Measurements from ENCODE around the gene CDCA3. TPM values are rescaled to one million over a fixed set of nuclear protein-coding genes. Genes with fewer than 3 reads are reported as not detected.

The CDCA3 gene
- total and polyA plus RNA-seq, 2 of the 4 experiments (the other 2 are of a cell fraction) = 23.5 to 61.0 TPM

DNA sequence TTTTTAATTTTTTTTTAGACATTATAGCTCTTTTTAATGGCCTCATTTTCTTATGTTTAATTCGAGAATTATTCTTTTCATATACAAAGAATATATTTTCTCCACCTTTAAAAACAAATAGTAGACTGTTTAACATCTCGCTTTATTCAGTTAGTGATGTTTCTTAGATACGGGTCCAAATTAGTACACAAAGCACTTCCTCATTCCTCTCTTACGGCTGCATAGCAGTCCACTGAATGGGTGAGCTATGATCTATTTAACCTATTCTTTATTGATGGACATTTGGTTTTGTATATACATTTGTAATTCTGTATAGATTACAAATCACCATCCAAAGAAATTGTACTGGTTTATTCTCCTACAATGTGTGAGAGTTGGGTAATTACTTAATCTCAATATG is 37.7 kb downstream of the CDCA3 start:
- Histone ChIP-seq H3K14ac (replicated peaks; ENCODE audit: low read depth, low read length) (no peak overlapping the region), H3K4me2 (ENCODE audit: low read depth, low read length) (no peak overlapping the region), H3K79me1 (ENCODE audit: low read depth in 1 of 2, low read length in 2 of 2) (no peaks in the 10 kb centered on the region), H3K23ac (ENCODE audit: low read depth, low read length) (no peak overlapping the region), H2BK5ac (ENCODE audit: low read depth, low read length, poor library complexity, severe bottlenecking) (no peak overlapping the region), H2BK15ac (ENCODE audit: low read depth, low read length) (no peak overlapping the region), H2AFZ (replicated peaks; ENCODE audit: low read length, poor library complexity) (no peak overlapping the region), H3K27me3 (ENCODE audit: control insufficient read depth, insufficient read depth, low read length) (0 out of 2 replicates have a peak, but pooled peaks cover 2% of the 10 kb centered on the region), H3K18ac (ENCODE audit: low read depth, low read length) (no peak overlapping the region), H2AK9ac (replicated peaks; ENCODE audit: low read depth, low read length, poor library complexity) (no peak overlapping the region), H3K36me3 (ENCODE audit: control insufficient read depth, insufficient read depth, low read length) (peaks cover 3% of the 10 kb centered on the region), H4K8ac (ENCODE audit: low read depth in 2 of 2, low read length in 2 of 2) (no peak overlapping the region), H3K4me1 (ENCODE audit: control insufficient read depth, insufficient read depth, low read length) (no peaks in the 10 kb centered on the region), H2BK20ac (ENCODE audit: low read depth, low read length) (no peak overlapping the region), H3K9me3 (ENCODE audit: control insufficient read depth, insufficient read depth, low read length) (no peaks in the 10 kb centered on the region), H3K27ac (ENCODE audit: insufficient read depth, low read length) (no peak overlapping the region), H2BK120ac (ENCODE audit: low read depth, low read length) (no peak overlapping the region), H3K9me1 (ENCODE audit: insufficient read depth, low read length) (peaks cover 4% of the 10 kb centered on the region; the same call in 1 of the 2 replicates), H3K9ac (ENCODE audit: low read depth, low read length) (no peak overlapping the region), H4K20me1 (ENCODE audit: insufficient read depth, low read length) (no peaks in the 10 kb centered on the region), H3K56ac (ENCODE audit: extremely low read depth, insufficient read depth, low read length) (no peak overlapping the region), H2AK5ac (ENCODE audit: low read depth, low read length) (no peak overlapping the region), H3K4me3 (ENCODE audit: insufficient read depth, low read depth, low read length) (no peak overlapping the region), H3K4ac (ENCODE audit: low read depth, low read length) (no peak overlapping the region), H4K91ac (ENCODE audit: insufficient read depth, low read depth, low read length) (no peak overlapping the region), H4K5ac (ENCODE audit: low read depth, low read length) (no peak overlapping the region)
- WGBS, 2 experiments (ENCODE audit: extremely low coverage in 2 of 2, insufficient read length in 1 of 2) = no CpG with 5 or more reads among the region's 4 CpGs
- ATAC-seq (ENCODE audit: low read depth) (no peak), DNase-seq (no peak)
- CTCF ChIA-PET = no interaction called here
- intact Hi-C loops (cut with micrococcal nuclease) (no loop called here), dilution Hi-C loops (cut with HindIII; ENCODE audit: low sequenced_read_pairs, unreplicated experiment) (no loop called here), in situ Hi-C loops (cut with MboI; ENCODE audit: low sequenced_read_pairs) (no loop called here)
- TF ChIP-seq CHD1 (IDR thresholded peaks at IDR 0.05; ENCODE audit: low read depth, low read length) (no peak), MXI1 (IDR thresholded peaks at IDR 0.05; ENCODE audit: borderline replicate concordance, low read depth, low read length) (no peak), NFE2L2 (IDR thresholded peaks at IDR 0.05; ENCODE audit: low read depth, low read length) (no peak), POLR2A (IDR thresholded peaks at IDR 0.05; ENCODE audit: low read depth, low read length) (no peak), CEBPB (IDR thresholded peaks at IDR 0.05; ENCODE audit: low read depth, low read length) (no peak), BHLHE40 (IDR thresholded peaks at IDR 0.05; ENCODE audit: low read depth, low read length) (no peak)
- TF ChIP-seq, protein P1, sequence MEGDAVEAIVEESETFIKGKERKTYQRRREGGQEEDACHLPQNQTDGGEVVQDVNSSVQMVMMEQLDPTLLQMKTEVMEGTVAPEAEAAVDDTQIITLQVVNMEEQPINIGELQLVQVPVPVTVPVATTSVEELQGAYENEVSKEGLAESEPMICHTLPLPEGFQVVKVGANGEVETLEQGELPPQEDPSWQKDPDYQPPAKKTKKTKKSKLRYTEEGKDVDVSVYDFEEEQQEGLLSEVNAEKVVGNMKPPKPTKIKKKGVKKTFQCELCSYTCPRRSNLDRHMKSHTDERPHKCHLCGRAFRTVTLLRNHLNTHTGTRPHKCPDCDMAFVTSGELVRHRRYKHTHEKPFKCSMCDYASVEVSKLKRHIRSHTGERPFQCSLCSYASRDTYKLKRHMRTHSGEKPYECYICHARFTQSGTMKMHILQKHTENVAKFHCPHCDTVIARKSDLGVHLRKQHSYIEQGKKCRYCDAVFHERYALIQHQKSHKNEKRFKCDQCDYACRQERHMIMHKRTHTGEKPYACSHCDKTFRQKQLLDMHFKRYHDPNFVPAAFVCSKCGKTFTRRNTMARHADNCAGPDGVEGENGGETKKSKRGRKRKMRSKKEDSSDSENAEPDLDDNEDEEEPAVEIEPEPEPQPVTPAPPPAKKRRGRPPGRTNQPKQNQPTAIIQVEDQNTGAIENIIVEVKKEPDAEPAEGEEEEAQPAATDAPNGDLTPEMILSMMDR (conservative IDR thresholded peaks at IDR 0.05; ENCODE audit: low read depth, low read length) = no peak
- TF ChIP-seq, protein P2, sequence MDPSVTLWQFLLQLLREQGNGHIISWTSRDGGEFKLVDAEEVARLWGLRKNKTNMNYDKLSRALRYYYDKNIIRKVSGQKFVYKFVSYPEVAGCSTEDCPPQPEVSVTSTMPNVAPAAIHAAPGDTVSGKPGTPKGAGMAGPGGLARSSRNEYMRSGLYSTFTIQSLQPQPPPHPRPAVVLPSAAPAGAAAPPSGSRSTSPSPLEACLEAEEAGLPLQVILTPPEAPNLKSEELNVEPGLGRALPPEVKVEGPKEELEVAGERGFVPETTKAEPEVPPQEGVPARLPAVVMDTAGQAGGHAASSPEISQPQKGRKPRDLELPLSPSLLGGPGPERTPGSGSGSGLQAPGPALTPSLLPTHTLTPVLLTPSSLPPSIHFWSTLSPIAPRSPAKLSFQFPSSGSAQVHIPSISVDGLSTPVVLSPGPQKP (IDR thresholded peaks at IDR 0.05; ENCODE audit: borderline replicate concordance, low read depth, low read length) = no peak
- TF ChIP-seq, protein P3, sequence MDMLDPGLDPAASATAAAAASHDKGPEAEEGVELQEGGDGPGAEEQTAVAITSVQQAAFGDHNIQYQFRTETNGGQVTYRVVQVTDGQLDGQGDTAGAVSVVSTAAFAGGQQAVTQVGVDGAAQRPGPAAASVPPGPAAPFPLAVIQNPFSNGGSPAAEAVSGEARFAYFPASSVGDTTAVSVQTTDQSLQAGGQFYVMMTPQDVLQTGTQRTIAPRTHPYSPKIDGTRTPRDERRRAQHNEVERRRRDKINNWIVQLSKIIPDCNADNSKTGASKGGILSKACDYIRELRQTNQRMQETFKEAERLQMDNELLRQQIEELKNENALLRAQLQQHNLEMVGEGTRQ (IDR thresholded peaks at IDR 0.05; ENCODE audit: low read depth, low read length) = no peak
- POLR2A ChIA-PET (ENCODE audit: unreplicated experiment) = interaction anchor here (0.7 kb wide), 2 partner anchors 10 to 264 kb away, joined by 5 to 8 read pairs; no protein-coding TSS in a partner anchor
- no TSS peak for BruUV-seq (replicated peaks)
